ENCODE results near the gene TMEM273.

- TF ChIP-seq CTCF (IDR thresholded peaks at IDR 0.05) (no peak), EP300 (IDR thresholded peaks at IDR 0.05) (no peak)
Measured at GRCh38 chr10:49171326-49172060, 16.7 kb downstream of the TMEM273 start.
